AG09319 (cell line): Measurements from ENCODE around the gene WNK2.

Source experiments
- DNase-seq: peaks from one replicate; pipeline ENCODE4 v3.0.0-alpha.2; 2010; ENCODE audit warnings: low read depth; ENCODE audit errors: extremely low read depth
- CTCF ChIP-seq: IDR thresholded peaks from 2 replicates; pipeline ENCODE4 v1.5.1; 2011; ENCODE audit warnings: low read depth, mild to moderate bottlenecking, inconsistent platforms, low read length, moderate library complexity

The WNK2 gene

GRCh38 chr9:93181672-93182435 is 2.1 kb upstream of the WNK2 start:
- no peak for DNase-seq
- no peak for TF ChIP-seq CTCF

GRCh38 chr9:93182572-93182971 is 1.4 kb upstream of the WNK2 start:
- TF ChIP-seq CTCF, result no peak
- DNase-seq, result no peak

- DNase-seq, result no peak
- TF ChIP-seq CTCF, result no peak
Measured at GRCh38 chr9:93183131-93183662, 742 bp upstream of the WNK2 start.

- DNase-seq, result no peak
Measured at GRCh38 chr9:93184432-93185265, 710 bp downstream of the WNK2 start.

GRCh38 chr9:93185266-93186214 is 1.6 kb downstream of the WNK2 start:
- DNase-seq, result no peak
- no peak for TF ChIP-seq CTCF

More at GRCh38 chr9:93184432-93185265, 710 bp downstream of the WNK2 start:
- no peak for TF ChIP-seq CTCF

- no peak for TF ChIP-seq CTCF
Measured at GRCh38 chr9:93186215-93186945, 2.4 kb downstream of the WNK2 start.

More at GRCh38 chr9:93186215-93186945, 2.4 kb downstream of the WNK2 start:
- DNase-seq, result no peak
